Activated CD8-positive, alpha-beta T cell treated with anti-CD3 and anti-CD28 coated beads for 36 hours (primary cell): ENCODE data around the gene CEP164. TPM values are rescaled to one million over a fixed set of nuclear protein-coding genes. Genes with fewer than 3 reads are reported as not detected.

Experiments used
- ATAC-seq: fragments of 200-7000 bp; cut with Tn5 transposase; one replicate; pipeline ENCODE4 v1.10.0; 2021; ENCODE audit warnings: mild to moderate bottlenecking, moderate library complexity
- CTCF ChIA-PET: fragments of 350-600 bp; sonication (Branson Sonifier 250); formaldehyde crosslinking; loops from one replicate; lab custom pipeline; 2021; ENCODE audit warnings: antibody characterized with exemption; lab: Charles Lee
- POLR2A ChIA-PET: fragments of 350-600 bp; sonication (Branson Sonifier 250); formaldehyde crosslinking; loops from one replicate; lab custom pipeline; 2021; ENCODE audit warnings: antibody characterized with exemption; lab: Charles Lee
- DNase-seq: peaks from one replicate; pipeline ENCODE4 v3.0.0-alpha.2; 2020
- H3K27ac Mint-ChIP-seq: one replicate; pipeline ENCODE4 v1.8.0; 2021; ENCODE audit warnings: mild to moderate bottlenecking, mixed read lengths
- H3K27me3 Mint-ChIP-seq: one replicate; pipeline ENCODE4 v1.8.0; 2021; ENCODE audit warnings: mixed read lengths
- H3K36me3 Mint-ChIP-seq: one replicate; pipeline ENCODE4 v1.8.0; 2021; ENCODE audit warnings: low read depth, mixed read lengths
- H3K4me1 Mint-ChIP-seq: one replicate; pipeline ENCODE4 v1.8.0; 2021; ENCODE audit warnings: low read depth, mixed read lengths
- H3K4me3 Mint-ChIP-seq: one replicate; pipeline ENCODE4 v1.8.0; 2021; ENCODE audit warnings: mild to moderate bottlenecking, moderate library complexity, mixed read lengths
- H3K9me3 Mint-ChIP-seq: one replicate; pipeline ENCODE4 v1.8.0; 2021; ENCODE audit warnings: mixed read lengths
- CTCF ChIP-seq: fragments of 200-600 bp; IDR thresholded peaks from one replicate; pipeline ENCODE4 v1.8.0; 2022; ENCODE audit warnings: antibody characterized with exemption, mild to moderate bottlenecking
- intact Hi-C: fragments of 100-400 bp; cut with micrococcal nuclease; formaldehyde crosslinking; loops from one replicate; pipeline ENCODE4 v1.10.0; 2022
- total RNA-seq, 2 experiments: library from RNA; stranded (reverse); gene quantifications; one replicate each; pipeline ENCODE4 v1.2.3, GENCODE V29; 2021

Gene CEP164
- total RNA-seq, 2 experiments from 2014 or later = 24.0 to 25.5 TPM

- ATAC-seq (no peak), DNase-seq (no peak)
- Mint-ChIP-seq H3K27ac (no peak overlapping the region), H3K27me3 (no peaks in the 10 kb centered on the region), H3K9me3 (no peaks in the 10 kb centered on the region), H3K4me1 (no peaks in the 10 kb centered on the region), H3K4me3 (no peak overlapping the region), H3K36me3 (no peaks in the 10 kb centered on the region)
- ChIA-PET CTCF (no interaction called here), POLR2A (no interaction called here)
- intact Hi-C loops = no loop called here
- no peak for TF ChIP-seq CTCF
These were observed 37.9 kb upstream of the CEP164 start for GRCh38 chr11:117289795-117290194.

GRCh38 chr11:117290809-117291396, 36.8 kb upstream of the CEP164 start, which contains the start of gene BACE1-AS:
Gene BACE1-AS, plus strand, starts transcription at chr11:117291346.
- ChIA-PET CTCF (no interaction called here), POLR2A (no interaction called here)
- no peak for DNase-seq
- intact Hi-C loops = no loop called here
- H3K27ac Mint-ChIP-seq = no peak within 1 kb of the TSS
- no peaks in the 10 kb centered on the region for H3K27me3 Mint-ChIP-seq
- no peaks in the 10 kb centered on the region for H3K36me3 Mint-ChIP-seq
- no peak for TF ChIP-seq CTCF
- H3K4me1 Mint-ChIP-seq = no peaks in the 10 kb centered on the region
- no peak for ATAC-seq
- H3K4me3 Mint-ChIP-seq = no peak within 1 kb of the TSS
- no peaks in the 10 kb centered on the region for H3K9me3 Mint-ChIP-seq

- DNase-seq (no peak), ATAC-seq (no peak)
- H3K4me1 Mint-ChIP-seq = no peaks in the 10 kb centered on the region
- CTCF ChIA-PET = no interaction called here
- H3K36me3 Mint-ChIP-seq = no peaks in the 10 kb centered on the region
- no peaks in the 10 kb centered on the region for H3K27me3 Mint-ChIP-seq
- no peak overlapping the region for H3K4me3 Mint-ChIP-seq
- no peak for TF ChIP-seq CTCF
- intact Hi-C loops = no loop called here
- no peak overlapping the region for H3K27ac Mint-ChIP-seq
- H3K9me3 Mint-ChIP-seq = no peaks in the 10 kb centered on the region
- POLR2A ChIA-PET = no interaction called here
These were observed 35.0 kb upstream of the CEP164 start for GRCh38 chr11:117292616-117293015.

- H3K4me3 Mint-ChIP-seq = no peak overlapping the region
- ChIA-PET POLR2A (no interaction called here), CTCF (no interaction called here)
- no peaks in the 10 kb centered on the region for H3K4me1 Mint-ChIP-seq
- intact Hi-C loops = no loop called here
- H3K9me3 Mint-ChIP-seq = no peaks in the 10 kb centered on the region
- H3K27ac Mint-ChIP-seq = no peak overlapping the region
- no peak for TF ChIP-seq CTCF
- no peak for DNase-seq
- H3K36me3 Mint-ChIP-seq = no peaks in the 10 kb centered on the region
- no peaks in the 10 kb centered on the region for H3K27me3 Mint-ChIP-seq
- ATAC-seq = no peak
These were observed 32.1 kb upstream of the CEP164 start for GRCh38 chr11:117295438-117296137.

- Mint-ChIP-seq H3K4me3 (no peak overlapping the region), H3K27me3 (no peaks in the 10 kb centered on the region), H3K4me1 (no peaks in the 10 kb centered on the region), H3K36me3 (no peaks in the 10 kb centered on the region), H3K27ac (no peak overlapping the region), H3K9me3 (no peaks in the 10 kb centered on the region)
- no peak for ATAC-seq
- intact Hi-C loops = no loop called here
- ChIA-PET CTCF (no interaction called here), POLR2A (interaction anchor here (0.6 kb wide), 1 partner anchor 10 kb away, joined by 3 read pairs; no protein-coding TSS in a partner anchor)
- DNase-seq = no peak
- no peak for TF ChIP-seq CTCF
These were observed 30.8 kb upstream of the CEP164 start for GRCh38 chr11:117296881-117297280.
